ENCODE data around the gene ABR.
A peak's percentile ranks its signal among the peaks of the same experiment; 100 is the strongest.
"Not testable (repeated sequence)": the region's sequence is repeated elsewhere in the genome, so short reads cannot be mapped to it uniquely, and the experiment has no call there.

The ABR gene

DNA sequence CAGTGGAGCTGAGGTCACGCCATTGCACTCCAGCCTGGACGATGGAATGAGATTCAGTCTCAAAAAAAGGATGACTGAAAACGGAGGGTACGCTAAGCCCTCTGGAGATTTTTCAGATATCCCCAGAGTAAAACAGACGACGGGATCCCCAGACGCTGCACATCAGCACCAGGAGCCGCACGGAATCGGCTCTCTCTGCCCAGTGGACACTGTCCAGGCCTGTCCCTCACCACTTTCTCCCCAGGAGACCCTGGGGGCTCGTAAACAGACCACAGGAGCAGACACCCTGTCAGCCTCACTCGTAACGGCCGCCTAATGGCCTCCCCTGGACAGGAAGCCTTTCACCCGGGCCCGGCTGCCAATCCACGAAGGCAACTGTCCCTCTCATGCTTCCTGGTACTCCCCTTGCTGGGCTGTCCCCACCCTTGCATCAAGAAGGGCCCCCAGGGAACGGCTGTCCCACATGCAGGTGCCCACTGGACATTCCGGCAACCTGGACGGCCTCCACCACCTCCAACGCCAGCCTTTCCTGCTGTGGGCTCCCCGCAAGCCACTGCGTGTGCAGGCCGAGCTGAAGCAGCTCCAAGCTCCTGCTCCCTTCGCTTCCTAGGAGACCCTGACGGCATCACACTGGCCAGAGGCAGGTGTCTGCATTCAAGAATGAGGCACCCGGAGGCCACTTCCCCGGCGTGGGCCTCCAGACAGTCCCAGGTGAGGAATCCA lies 108.5 kb downstream of the ABR start:
- DNase-seq (ENCODE audit: low spot score), result no peak

DNA sequence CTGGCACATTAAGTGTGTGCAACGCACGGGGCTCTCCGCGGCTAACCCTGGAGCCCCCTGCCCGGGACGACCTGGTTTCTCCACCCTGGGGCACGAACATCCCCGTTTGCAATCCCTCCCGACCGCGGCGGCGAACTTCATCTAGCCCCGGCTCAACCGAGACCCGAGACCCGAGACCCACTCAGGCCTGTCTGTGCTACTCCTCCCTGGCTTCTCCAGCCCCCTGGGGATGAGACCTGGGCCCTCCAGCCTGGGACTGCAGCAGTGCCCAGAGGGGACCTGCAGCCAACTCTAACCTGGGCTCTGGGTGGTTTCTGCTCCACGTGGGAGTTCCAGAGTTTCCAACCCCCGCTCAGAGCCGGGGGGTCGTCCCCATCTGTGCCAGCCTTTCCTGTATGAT lies 109.4 kb downstream of the ABR start:
- DNase-seq (ENCODE audit: low spot score), result no peak

DNA sequence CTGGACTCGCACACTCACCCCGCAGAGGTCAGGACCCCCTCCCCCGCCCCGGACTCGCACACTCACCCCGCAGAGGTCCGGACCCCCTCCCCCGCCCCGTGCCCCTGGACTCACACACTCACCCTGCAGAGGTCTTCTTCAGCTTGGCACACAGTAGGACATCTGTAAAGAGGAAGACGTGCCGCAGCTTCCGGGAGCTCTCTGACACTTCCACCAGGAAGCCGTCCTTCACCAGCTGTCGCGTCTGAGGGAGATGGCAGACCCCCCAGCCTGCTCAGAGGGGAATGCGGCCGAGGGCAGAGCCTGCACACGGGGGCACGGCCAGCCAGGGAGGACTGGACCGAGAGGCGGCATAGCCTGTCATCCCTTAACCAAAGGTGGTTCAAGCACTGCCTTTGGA lies 109.9 kb downstream of the ABR start:
- DNase-seq (ENCODE audit: low spot score), result no peak

DNA sequence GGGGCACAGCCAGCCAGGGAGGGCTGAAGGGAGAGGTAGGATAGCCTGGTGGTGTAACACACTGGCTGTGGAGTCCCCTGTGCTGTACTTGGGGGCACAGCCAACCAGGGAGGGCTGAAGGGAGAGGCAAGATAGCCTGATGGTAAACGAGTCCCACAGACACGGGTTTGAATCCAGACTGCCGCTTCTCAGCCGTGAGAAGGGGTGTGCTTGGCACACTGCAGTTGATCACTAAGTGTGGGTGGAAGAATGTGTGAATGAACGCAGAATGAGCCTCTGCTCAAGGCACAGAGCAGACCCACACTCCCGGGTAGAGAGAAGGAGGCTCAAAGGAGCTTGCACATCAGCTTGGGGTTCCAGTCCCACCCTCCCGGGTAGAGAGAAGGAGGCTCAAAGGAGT lies 111.4 kb downstream of the ABR start:
- DNase-seq (ENCODE audit: low spot score), result no peak

DNA sequence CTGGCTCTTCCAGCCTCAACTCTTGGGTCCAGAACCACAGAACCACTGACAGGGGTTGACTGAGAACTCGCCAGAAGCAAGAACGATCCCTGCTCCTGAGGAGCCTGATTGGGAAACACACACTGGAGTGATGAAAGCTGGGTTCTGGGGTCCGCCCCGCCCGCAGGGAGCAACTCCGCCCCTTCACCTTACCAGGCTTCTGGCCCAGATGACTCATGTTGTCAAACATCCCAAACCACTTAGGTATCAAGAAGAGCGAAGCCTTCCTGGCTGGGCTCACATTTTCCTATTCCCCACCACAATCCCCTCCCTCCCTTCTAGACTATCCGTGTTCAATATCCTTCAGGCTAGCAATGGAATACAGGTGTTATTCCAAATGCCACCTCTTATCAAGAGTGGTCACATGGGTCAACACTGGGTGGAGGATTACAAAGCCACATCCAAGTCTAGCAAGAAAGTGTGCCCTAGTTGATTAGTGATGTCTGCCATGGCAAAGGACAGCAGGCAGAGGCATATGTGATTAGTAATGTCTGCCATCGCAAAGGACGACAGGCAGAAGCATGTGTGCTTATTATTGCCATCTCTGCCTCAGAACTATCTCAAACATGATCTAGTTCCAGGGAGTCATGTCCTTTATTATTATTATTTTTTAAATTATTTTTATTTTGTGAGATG lies 112.4 kb downstream of the ABR start:
- DNase-seq (ENCODE audit: low spot score), result no peak

DNA sequence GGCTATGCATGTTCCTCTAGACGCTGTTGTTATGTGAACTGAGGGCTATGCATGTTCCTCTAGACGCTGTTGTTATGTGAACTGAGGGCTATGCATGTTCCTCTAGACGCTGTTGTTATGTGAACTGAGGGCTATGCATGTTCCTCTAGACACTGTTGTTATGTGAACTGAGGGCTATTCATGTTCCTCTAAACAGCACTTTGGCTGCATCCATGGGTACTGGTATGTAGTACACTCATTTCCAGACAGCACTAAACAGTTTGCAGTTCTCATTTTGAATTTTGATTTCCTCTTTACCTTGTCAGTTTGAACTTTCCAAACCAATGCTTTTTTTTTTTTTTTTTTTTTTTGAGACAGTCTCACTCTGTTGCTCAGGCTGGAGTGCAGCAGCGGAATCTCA lies 114.4 kb downstream of the ABR start:
- not testable (repeated sequence) for DNase-seq (ENCODE audit: low spot score)

DNA sequence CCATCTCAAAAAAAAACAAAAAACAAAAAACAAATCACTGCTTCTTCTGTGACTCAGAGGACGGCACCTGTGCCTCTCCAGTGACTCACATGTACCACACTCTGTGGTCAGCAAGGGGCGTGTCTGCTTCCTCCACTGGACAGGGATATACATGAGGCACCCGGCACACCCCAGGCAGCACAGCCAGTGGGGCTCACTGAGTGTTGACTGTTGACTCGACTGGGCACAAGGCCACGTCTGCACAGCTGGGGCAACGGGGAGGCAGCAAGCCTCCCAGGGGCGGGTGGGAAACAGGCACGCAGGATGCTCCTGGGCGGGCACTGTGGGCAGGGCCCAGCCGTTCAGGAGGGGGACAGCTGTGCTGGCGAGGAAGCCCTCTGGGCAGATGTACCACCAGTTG lies 118.8 kb downstream of the ABR start:
- no peak for DNase-seq (ENCODE audit: low spot score)

DNA sequence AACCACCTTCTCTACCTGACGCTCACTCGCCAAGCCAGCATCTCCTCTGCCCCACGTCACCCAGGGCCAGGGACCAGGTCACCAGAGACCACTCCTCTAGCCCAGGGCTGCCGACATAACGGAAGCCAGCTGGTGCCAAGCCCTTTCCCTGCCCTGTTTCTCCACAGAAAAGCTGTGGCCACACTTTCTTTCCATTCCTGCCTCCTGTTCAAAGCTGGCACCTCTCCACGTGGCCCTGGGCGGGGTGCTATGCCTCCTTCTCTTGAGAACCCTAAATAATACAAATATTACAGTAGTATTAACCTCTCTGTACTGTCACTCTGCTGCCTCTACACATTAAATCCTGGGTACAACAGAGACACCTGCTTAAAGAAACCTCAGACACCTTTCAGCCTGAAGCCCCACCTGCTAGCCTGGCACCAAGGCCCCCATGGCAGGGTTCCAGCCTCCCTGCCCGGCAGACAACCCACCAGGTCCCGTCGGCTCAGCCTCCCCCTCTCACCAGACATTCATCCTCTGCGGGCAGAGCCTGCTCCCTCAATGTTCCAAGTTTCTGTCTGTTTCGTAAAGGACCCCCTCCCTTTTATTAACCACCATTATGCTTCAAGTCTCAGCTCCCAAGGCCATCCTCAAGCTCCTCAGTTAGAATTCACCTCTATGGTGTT lies 120.5 kb downstream of the ABR start:
- no peak for DNase-seq (ENCODE audit: low spot score)

DNA sequence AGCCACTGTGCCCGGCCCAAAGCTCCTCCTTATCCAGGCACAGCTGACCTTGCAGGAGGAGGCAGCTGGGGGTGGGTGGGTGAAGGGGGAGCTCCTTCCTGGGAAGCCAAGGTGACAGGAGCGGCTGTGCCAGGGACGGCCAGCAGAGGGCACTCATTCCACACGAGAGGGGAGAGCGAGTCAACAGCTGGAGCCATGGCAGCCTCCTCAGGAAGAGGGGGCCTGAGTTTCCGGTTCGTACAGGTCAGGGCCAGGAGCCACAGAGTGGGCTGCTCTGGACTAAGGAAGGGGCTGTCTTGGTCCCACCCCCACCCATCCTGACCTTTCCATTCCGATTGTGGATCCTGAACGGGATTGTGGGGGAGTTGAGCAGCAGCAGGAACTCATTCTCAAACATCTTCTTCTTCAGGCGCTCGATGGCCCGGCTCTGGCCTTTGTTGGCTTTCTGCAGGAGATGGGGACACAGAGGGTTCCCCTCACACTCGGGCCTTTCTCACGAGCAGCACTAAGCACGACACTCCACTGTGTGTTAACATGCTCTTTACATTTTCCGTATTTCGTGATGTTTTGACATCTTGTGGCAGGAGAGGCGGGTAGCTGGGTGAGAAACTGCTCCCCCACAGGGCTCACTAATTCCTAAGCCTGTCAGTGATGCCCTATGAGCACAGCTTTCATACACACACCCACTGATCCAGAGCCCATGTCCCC lies 121.2 kb downstream of the ABR start:
- peak; percentile 30 for DNase-seq (ENCODE audit: low spot score)

DNA sequence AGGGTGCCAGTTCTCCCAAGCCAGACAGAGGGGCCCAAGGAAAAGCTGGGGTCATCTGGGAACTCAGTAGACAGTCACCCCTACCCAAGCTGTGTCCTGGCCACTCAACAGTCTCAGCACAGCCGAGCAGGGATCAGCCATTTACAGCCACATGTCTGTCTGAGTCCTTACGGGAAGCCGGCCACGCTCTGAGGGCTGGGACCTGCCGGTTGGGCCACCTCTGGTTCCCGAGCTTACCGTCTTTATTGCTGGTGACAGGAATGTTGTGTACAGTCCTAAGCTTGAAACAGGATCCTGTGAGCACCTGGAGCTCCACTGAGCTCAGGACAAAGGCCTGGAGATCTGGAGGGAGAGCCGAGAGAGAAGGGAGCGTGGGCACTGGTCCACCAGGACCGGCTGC lies 123.0 kb downstream of the ABR start:
- DNase-seq (ENCODE audit: low spot score), result no peak

DNA sequence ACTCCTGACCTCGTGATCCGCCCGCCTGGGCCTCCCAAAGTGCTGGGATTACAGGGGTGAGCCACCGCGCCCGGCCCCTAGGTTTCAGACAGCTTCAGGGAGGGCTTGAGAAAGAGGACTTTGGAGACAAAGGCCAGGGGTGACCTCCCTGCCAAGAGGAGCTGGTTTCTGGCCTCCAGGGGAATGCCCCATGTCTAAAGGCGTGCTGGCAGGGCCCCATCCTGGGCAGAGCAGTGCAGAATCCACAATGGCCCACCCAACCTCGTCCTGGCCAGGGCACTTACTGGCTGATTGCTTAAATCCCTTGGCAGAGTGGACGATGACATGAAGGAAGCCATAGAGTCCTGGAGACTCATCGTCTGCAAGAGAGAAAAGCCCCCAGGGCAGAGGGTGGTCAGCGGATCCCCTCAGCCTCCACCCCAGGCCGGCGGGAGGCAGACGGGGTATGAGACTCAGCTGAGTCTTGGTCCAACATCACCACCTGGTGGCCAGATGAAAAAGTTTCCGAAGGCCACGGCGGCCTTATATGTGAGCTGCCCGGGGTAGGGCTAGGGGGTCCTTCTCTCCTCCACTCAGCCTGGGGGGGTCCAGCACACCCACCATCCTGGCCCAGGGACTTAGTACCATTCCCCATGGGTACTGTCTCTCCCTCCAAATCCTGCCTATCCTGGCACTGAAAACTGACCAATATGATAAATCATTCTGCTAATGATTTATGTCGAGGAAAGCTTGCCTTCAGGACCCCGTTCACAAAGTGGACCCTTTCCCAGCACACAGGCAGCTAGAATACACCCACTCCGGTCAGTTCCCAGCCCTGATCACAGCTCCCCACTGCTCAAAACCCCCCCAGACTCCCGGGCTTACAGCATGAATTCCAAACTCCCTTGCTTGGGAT lies 123.8 kb downstream of the ABR start:
- DNase-seq (ENCODE audit: low spot score), result peak; percentile 68

DNA sequence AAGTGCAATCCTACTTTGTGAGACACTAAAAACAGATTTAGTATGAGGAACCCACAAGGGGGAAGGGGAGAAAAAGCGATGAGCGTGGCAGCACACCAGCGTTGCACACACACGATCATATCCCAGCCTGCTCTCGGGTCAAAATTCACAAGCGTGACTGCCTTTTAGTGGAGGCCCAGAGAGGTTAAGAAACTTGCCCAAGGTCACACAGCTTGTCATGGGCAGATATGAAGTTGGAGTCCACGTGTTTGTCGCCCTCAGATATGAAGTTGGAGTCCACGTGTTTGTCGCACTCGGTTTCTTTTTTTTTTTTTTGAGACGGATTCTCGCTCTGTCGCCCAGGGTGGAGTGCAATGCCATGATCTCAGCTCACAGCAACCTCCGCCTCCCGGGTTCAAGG lies 124.5 kb downstream of the ABR start:
- DNase-seq (ENCODE audit: low spot score), result no peak

DNA sequence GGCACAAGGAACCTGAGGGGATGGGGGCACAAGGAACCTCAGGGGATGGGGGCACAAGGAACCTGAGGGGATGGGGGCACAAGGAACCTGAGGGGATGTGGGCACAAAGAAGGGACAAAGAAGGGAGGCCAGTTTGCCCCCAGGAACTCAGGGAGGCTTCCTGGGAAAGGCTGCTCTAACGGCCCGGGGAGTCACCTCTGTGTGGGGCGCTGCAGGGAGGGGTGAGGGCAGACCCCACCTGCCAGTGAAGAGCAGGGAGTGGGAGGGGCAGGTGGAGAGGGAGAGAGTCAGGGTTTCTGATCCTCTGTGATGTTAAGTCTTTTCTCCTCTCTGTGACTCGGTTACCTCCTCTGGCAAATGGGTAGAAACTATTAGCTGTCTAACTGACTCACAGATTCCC lies 125.1 kb downstream of the ABR start:
- no peak for DNase-seq (ENCODE audit: low spot score)

DNA sequence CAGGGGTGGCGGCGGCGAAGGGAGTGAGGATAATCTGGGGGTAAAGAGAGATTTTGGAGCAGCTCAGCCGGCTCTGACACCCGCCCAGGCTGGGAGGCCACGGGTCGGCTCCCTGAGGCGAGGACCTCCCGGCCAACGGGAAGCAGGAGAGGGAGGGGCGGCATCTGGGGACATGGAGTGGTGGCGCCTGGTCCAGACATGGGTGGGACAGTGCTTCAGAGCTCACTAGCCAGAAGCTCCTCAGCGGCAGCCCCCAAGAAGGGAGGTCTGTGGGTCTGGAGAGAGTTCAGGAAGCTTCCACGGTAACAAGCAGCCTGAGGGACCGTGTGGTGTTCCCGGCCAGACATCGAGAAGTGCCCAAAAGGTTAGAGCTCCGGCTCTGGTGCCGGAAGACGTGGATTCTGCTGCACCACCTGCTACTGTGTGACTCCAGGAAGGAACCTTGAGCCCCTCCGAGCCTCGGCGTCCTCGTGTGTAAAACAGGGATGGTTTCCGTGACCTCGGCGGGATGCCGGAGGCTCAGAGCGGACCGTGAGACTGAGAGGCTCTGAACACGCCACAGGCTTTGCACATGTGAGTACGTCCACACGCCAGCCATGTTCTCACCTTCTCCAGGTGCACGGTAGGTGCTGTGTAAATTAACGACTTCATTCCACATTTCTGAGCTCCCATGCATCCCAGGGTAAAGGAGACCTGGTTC lies 126.0 kb downstream of the ABR start:
- no peak for DNase-seq (ENCODE audit: low spot score)

DNA sequence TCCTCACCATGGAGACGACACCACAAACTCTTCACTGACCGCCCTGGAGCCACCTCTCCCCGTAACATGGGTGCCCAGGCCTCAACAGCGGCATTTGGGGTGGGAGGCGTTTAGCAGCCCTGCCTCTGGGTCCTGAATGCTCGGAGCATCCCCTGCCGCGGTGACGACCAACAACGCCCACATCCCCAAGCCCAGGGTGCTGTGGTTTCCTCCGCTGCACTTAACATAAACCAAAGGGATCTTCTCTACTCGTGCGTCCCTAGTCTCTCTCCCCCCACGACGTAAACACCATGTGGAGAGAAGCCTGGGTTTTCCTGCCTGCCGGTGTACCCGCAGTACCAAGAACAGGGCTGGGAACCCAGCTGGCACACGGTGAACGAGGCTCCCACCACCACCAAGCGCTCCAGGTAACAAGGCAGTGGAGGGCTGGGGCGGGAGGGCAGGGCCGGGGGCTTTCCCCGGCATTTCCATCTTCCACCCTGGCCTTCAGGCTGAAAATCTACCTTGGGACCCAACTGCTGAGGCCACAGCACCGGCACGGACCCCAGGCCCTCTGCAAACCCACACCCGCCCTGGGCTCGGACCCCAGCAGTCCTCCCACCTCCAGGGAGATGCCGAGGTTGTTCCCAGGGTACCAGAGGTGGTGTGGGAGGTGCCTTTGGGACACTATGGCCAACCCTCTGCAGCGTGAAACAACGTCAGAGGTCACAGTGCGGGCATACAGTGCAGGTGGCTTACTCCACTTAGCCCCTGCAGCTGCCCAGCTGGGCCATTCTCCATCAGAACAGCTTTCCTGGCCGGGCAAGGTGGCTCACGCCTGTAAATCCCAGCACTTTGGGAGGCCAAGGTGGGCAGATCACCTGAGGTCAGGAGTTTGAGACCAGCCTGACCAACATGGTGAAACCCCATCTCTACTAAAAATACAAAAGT lies 128.5 kb downstream of the ABR start:
- no peak for DNase-seq (ENCODE audit: low spot score)

DNA sequence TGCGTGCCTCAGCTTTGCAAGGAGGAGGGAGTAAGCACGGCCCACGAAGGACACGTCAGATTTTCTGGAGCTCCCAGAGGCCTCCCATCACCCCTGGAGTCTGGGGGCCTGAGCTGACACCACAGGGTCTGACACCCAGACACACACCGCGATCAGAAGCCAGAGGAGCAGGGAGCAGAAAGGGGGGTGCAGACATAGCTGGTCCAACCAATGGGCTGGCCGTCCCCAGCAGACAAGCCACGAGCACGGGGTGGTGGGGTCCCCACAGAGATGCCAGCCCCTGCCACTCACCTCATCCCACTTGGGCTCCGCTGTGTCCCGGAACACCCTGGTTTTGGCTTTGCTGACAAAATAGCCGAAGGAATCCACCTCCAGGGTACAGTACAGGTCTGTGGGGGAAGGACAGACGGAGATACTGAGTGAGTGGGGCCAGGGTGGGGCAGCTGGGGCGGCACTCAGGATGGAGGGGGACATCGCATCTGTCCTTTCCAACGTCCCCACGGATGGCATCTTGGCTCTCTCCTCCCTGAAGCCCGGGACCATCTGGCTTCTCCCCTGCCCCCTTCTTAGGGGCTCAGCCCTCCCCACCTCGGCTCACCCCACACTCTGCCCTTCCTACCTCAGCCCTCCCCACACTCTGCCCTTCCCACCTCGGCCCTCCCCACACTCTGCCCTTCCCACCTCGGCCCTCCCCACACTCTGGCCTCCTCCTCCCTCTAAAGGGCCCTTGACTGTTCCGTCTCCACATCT lies 129.4 kb downstream of the ABR start:
- no peak for DNase-seq (ENCODE audit: low spot score)

DNA sequence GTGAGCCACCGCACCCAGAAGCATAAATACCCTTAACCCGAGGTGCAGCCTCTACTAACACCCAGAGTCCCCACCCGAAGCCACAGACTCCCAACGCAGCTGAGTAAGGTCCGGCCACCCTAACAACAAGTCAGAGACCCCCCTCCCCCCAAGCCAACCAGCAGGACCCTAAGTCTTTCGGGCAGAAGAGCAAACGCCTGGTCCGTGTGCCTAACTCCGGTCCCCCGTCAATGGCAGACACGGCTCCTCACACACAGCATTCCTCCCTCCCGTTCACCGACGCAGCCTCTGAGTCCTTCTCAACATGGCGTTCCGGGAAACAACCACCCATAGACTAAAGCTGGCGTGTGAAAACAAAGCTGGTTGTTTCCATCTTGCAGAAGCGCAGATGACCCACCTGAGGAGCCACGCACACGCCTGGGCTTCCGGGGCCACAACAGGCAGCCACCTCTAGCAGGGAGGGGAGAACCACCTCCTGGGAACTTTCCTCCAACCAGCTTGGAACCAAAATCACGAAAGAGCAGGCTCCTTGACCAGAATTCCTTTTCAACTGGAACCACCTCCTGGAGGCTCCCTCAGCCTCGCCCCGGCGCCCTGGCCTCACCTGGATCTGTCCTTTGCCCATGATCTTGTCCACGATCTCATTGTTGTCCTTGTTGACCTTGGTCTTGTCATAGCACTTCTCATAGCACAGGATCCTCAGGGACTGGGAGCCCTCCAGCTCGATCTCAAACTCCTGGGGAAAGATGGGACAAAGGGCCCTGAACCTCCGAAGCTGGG lies 130.1 kb downstream of the ABR start:
- no peak for DNase-seq (ENCODE audit: low spot score)

DNA sequence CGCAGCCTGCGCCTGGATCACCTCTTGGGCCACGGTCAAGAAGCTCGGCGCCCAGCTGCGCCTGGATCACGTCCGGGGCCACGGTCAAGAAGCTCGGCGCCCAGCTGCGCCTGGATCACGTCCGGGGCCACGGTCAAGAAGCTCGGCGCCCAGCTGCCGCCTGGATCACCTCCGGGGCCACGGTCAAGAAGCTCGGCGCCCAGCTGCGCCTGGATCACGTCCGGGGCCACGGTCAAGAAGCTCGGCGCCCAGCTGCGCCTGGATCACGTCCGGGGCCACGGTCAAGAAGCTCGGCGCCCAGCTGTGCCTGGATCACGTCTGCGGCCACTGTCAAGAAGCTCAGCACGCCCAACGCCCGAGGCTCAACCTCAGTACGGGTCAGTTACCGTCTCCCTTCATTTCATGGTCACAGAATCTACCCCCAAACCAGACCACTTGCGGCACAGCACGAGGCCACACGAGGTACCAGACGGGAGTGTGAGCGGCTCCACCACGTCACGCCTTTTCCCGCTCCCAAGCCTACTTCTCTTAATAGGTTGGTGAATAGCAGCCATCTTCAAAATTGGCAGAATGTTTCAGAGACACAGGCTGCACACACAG lies 131.2 kb downstream of the ABR start:
- not testable (repeated sequence) for DNase-seq (ENCODE audit: low spot score)
